Lower lobe of right lung (tissue), 2 donors: ENCODE results near the gene STX3. TPM values are rescaled to one million over a fixed set of nuclear protein-coding genes. Genes with fewer than 3 reads are reported as not detected.

ENCODE experiments used
- ATAC-seq, 2 donors: fragments of 200-7000 bp; cut with Tn5 transposase; one replicate each; pipeline ENCODE4 v1.9.1; 2020 to 2022; ENCODE audit warnings: mild to moderate bottlenecking in 2 of 2, moderate library complexity in 2 of 2
- DNase-seq: peaks from one replicate; pipeline ENCODE4 v3.0.0-alpha.2; 2020
- H3K27ac ChIP-seq: fragments of 200-600 bp; one replicate; pipeline ENCODE4 v1.8.0; 2022
- H3K27me3 ChIP-seq: fragments of 200-600 bp; one replicate; pipeline ENCODE4 v1.8.0; 2022; ENCODE audit warnings: low read depth
- H3K36me3 ChIP-seq: fragments of 200-600 bp; one replicate; pipeline ENCODE4 v1.8.0; 2022; ENCODE audit warnings: mild to moderate bottlenecking
- H3K4me1 ChIP-seq: fragments of 200-600 bp; one replicate; pipeline ENCODE4 v1.8.0; 2022
- H3K4me3 ChIP-seq: fragments of 200-600 bp; one replicate; pipeline ENCODE4 v1.8.0; 2022; ENCODE audit warnings: mild to moderate bottlenecking
- H3K9me3 ChIP-seq: fragments of 200-600 bp; one replicate; pipeline ENCODE4 v1.8.0; 2022
- CTCF ChIP-seq: fragments of 200-600 bp; IDR thresholded peaks from one replicate; pipeline ENCODE4 v1.8.0; 2022; ENCODE audit warnings: antibody characterized with exemption, mild to moderate bottlenecking
- intact Hi-C: fragments of 100-400 bp; cut with DNase I; formaldehyde crosslinking; loops from one replicate; pipeline ENCODE4 v1.11.0; 2022
- total RNA-seq: library from RNA; stranded (reverse); fragmentation: NEBNext Ultra II Directional; extraction: Animal tissue kit (Norgen Biotek cat#: 25700); gene quantifications from one replicate; pipeline ENCODE4 v1.2.1, GENCODE V29; 2021
- donor health status: DM: no; HTN: yes; CAD: no; lungs with severe emphysema.

Gene STX3
- total RNA-seq, 1 donor from 2014 or later: 59.4 TPM

- Histone ChIP-seq H3K27ac (no peak overlapping the region), H3K4me1 (no peaks in the 10 kb centered on the region), H3K4me3 (no peak overlapping the region), H3K27me3 (no peaks in the 10 kb centered on the region), H3K9me3 (no peaks in the 10 kb centered on the region), H3K36me3 (no peaks in the 10 kb centered on the region)
- TF ChIP-seq CTCF: no peak
- ATAC-seq (no peak), DNase-seq (no peak)
- intact Hi-C loops: no loop called here
These were observed 63.4 kb downstream of the STX3 start for GRCh38 chr11:59818572-59818971.

GRCh38 chr11:59822989-59823566, 67.9 kb downstream of the STX3 start:
- intact Hi-C loops: no loop called here

GRCh38 chr11:59829358-59829757, 74.2 kb downstream of the STX3 start:
- H3K4me1 ChIP-seq: no peaks in the 10 kb centered on the region
- no peaks in the 10 kb centered on the region for H3K36me3 ChIP-seq
- no peak overlapping the region for H3K4me3 ChIP-seq
- TF ChIP-seq CTCF: no peak
- DNase-seq: no peak
- H3K9me3 ChIP-seq: no peaks in the 10 kb centered on the region
- ATAC-seq: no peak
- H3K27me3 ChIP-seq: no peaks in the 10 kb centered on the region
- no peak overlapping the region for H3K27ac ChIP-seq
- intact Hi-C loops: no loop called here

More at GRCh38 chr11:59822989-59823566, 67.9 kb downstream of the STX3 start:
- peak; percentile 78 to 82 for ATAC-seq
- no peak for DNase-seq
- Histone ChIP-seq H3K27ac (no peak overlapping the region), H3K9me3 (no peaks in the 10 kb centered on the region), H3K27me3 (no peaks in the 10 kb centered on the region), H3K36me3 (no peaks in the 10 kb centered on the region), H3K4me3 (no peak overlapping the region), H3K4me1 (no peaks in the 10 kb centered on the region)
- TF ChIP-seq CTCF: peak; percentile 57

GRCh38 chr11:59833602-59834001, 78.4 kb downstream of the STX3 start:
- intact Hi-C loops: no loop called here
- DNase-seq: no peak
- no peak overlapping the region for H3K27ac ChIP-seq

GRCh38 chr11:59839615-59840014, 84.4 kb downstream of the STX3 start:
- no peak overlapping the region for H3K4me3 ChIP-seq
- no peaks in the 10 kb centered on the region for H3K36me3 ChIP-seq
- no peak for DNase-seq
- ATAC-seq: no peak
- no peaks in the 10 kb centered on the region for H3K9me3 ChIP-seq
- H3K4me1 ChIP-seq: no peaks in the 10 kb centered on the region
- no peak for TF ChIP-seq CTCF
- intact Hi-C loops: no loop called here
- H3K27me3 ChIP-seq: no peaks in the 10 kb centered on the region
- H3K27ac ChIP-seq: no peak overlapping the region

More at GRCh38 chr11:59833602-59834001, 78.4 kb downstream of the STX3 start:
- H3K9me3 ChIP-seq: no peaks in the 10 kb centered on the region
- H3K4me1 ChIP-seq: no peaks in the 10 kb centered on the region
- no peaks in the 10 kb centered on the region for H3K36me3 ChIP-seq
- H3K27me3 ChIP-seq: no peaks in the 10 kb centered on the region
- TF ChIP-seq CTCF: no peak
- ATAC-seq: no peak
- H3K4me3 ChIP-seq: no peak overlapping the region
